SHP77 (cell line): ENCODE results near the gene SNRPD3.
"Not testable (repeated sequence)": the region's sequence is repeated elsewhere in the genome, so short reads cannot be mapped to it uniquely, and the experiment has no call there.

ENCODE experiments used
- DNase-seq, 2 experiments: peaks; one replicate each; lab custom pipeline; 2025; lab: John Stamatoyannopoulos, UW

SNRPD3 gene

DNA sequence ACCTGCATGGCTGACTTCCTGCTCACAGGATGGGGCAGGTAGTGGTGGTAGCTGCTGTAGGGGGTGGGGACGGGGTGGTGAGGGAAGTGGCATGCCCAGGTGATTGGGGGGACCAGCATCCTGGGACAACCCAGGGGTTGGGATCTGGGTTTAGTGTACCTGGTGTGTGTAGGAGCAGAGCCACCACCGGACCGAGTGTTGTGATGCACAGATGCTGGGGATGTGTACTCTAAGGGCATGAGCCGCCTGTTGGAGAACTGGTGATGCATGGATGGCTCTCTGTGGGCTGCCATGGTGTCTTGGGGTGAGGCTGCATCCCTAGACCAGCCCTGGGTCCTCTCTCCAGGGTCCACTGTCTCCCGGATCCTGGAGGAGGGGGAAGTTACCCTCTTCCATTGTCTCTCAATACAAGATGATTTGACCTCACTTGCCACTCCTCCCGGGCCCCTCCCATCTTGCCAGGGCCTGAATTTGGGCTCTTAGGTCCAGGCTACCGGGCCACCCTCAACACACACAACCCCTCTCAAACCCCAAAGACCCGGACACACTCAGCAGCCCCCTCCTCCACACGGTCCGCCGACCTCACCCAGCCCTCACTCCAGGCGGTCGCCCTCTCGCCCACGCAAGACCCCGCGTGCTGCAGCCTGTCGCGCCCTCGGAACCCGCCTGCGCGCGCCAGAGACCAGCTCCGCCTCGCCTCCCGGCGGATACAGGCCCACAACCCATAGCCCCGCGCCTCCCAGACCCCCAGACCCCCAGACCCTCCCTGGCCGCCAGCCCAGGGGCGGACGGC is 36.5 kb downstream of the SNRPD3 start:
- no peak for DNase-seq

DNA sequence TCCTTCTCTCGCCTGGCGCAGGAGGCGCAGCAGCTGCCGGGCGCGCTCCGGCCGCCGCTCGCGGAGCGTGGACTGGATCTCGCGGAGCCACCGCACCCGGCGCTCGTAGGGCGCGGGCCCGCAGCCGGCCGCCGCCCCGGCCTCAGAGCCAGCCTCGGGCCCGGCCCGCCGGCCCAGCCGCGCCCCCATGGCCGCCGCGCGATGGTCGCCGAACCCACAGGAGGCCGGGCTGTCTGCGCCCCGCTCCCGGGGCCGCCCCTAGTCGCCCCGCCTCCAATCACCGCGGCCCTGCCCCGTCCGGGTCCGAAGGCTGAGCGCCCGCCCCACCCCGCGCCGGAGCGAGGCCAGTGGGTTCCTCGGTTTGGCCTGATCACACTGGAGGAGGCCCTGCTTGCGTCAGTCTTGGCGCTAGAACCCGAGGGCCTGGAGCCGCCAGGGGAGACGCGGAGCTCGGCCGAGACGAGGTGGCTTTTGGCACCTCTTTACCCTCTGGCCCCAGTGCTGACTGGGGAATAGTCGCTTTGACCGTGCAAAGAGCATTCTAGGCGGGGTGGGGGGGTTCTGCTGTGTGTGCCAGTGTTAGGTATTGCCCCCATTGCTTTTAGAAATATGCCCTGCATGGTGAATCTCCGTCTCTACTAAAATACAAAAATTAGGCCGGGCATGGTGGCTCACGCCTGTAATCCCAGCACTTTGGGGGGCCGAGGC is 37.2 kb downstream of the SNRPD3 start, which contains the start of gene LRRC75B:
LRRC75B (minus strand) TSS at position 223 of the 708 bp plus-strand sequence; CDS start at position 189, 34 bp downstream.
- DNase-seq, result peak; percentile 47 to 77

GRCh38 chr22:24593559-24593835 is 37.7 kb downstream of the SNRPD3 start:
- not testable (repeated sequence) for DNase-seq

- DNase-seq, result no peak
Measured at GRCh38 chr22:24593836-24594568, 38.2 kb downstream of the SNRPD3 start.

- DNase-seq, result no peak
Measured at GRCh38 chr22:24594569-24595120, 38.8 kb downstream of the SNRPD3 start.

DNA sequence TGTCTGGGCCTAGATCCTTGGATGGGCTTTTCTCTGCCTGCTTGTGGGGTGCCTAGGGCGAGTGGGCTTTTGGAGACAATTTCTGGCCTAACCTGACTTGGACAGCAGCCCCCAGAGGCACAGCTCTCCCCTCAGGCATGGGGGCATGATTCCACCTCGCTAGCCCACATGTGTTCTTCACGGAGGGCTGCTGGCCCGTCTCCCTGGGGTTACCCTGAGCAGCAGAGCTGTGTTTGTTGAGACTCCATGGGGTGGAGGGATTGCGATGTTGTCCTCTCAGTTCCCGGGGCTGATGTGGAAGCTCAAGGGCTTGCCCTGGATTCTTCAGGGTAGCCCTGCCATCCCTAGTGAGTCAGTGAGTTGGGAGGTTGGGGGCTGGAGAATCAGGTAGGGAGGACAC is 39.4 kb downstream of the SNRPD3 start:
- no peak for DNase-seq

GRCh38 chr22:24595863-24596262 is 40.1 kb downstream of the SNRPD3 start:
- DNase-seq, result no peak

- not testable (repeated sequence) for DNase-seq
Measured at GRCh38 chr22:24597076-24597475, 41.3 kb downstream of the SNRPD3 start.

DNA sequence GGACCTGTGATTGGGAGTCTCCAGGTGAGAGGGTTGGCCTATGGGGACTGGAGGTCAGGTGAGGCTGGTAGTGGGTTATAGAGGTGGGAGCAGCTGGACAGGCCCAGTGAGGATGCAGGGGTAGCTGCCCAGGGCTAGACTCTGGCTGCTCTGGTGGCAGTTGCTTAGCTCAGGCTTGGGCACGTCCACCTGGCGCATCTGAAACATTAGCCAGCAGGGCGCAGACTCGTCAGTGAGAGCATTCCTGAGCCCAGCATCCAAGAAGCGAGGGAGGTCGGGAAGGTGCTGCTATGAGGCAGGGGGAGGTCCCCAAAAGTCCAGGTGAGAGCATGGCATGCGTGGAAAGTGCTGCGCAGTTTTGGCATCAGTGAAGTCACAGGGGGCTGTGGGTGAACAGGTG is 43.7 kb downstream of the SNRPD3 start:
- DNase-seq, result no peak

DNA sequence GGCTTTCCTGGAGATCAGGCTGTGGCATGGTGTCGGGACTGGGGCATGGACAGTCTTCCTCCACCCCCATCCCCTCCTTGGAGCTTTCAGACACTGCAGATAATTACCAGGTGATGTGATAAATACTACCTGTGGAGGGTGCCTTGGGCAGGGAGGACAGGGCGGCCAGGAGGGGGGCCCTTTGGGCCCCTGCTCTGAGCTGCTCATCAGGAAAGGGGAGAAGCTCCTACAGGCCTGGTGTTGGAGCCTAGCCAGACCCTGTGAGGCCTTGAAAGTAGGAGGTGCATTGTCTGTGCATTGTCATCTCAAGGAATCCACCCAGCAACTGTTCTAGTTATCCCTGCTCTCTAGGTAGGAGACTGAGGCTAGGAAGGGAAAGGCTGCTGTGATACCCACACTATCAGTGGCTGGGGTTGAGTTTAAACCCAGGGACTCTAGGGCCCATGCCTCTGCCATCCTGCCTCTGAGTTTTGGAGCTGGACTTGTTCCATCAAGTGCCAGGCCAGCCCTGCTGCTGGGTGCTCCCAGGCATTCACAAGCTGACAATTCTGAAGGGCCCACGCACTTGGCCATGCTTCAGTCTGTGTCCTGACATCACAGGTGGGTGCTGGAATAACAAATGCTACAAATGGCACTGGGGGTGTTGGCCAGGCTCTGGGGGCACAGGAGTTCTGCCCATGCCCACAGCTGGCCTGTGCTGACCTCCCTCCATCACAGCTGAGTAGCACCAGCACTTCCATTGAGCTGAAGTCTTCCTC is 44.3 kb downstream of the SNRPD3 start:
- DNase-seq, result not testable (repeated sequence)

DNA sequence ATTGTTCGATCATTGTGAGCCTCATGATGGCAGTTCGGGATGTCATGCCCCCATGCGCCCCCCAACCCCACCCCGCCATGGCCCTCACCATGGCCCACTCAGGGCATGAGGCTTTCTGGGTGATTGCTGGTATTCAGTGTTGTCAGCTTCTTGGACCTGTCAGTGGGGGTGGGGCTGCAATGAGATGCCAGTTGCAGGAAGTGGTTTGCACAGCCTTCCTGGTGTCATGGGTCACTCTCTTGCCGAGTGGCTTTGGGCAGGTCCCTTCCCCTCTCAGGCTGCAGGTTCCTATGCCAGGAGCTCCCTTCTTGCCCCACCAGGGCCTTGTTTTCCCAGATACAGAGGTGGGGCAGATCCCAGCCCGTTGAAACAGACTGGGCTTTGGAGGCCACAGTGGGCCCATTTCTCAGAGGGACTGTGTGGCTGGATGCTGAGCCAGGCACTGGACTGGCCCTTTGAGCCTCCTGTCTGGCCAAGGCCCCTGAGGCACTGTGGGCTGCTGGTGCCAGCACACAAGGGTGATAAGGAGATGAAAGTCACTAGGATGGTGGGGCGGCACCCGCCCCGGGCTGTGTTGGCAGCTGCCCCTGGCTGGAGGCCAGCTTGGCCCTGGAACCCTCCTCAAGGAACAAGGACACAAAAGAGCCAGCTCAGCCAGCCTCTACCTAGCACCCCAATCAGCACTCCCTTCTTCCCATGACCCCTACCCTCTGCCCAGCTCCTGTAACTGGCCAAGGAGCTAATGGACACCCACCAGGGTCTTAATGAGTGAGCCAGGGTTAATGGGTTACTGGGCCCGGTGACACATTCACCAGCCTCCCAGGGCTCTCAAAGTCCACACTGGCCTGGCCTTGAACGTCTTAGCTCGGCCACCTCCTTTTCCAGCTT is 45.7 kb downstream of the SNRPD3 start:
- no peak for DNase-seq

GRCh38 chr22:24602105-24602749 is 46.4 kb downstream of the SNRPD3 start:
- not testable (repeated sequence) for DNase-seq

- DNase-seq, result not testable (repeated sequence)
Measured at GRCh38 chr22:24602847-24603769, 47.3 kb downstream of the SNRPD3 start, which contains the start of gene GGT1. Gene GGT1 (plus strand): TSS chr22:24603193. CDS start chr22:24611082, 7,889 bp downstream.

DNA sequence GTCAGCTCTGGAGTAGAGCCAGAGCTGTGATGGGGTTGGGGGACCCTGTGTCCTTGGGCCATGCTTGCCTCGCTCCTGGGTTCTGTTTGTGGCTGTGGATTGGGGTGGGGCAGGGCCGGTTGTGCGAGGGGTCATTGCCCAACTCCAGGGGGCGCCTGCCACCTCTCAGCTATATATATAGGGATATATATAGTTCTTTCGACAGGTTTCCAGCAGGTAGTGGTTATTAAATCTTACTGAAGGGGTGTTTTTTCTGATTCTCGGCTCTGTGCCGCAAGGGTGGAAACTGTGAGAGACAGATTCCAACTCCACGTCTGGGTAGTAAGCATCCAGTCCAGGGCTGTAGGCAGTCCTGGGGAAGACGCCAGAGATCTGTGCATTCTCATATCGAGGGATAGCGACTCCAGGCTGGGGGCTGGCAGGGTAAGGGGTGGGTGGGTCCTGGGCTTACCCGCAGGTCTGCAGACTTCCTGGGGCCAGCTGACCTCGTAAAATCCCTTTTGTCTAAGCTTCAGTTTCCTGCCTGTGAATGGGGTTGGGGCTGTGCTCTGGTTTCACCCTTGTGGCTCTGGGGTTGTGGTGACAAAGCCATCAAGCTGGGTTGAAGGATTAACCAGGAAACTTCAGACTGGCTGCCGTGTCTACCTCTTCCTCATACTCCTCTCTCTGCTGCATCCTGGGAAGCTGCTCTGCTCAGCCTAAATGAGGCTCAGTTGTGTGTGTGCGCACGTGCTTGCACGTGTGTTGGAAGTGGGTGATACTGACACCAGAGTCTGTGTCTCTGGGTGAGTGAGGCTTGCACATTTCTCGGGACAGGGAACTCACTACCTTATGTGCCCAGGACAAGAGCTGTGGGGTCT is 48.2 kb downstream of the SNRPD3 start:
- DNase-seq, result not testable (repeated sequence)

DNA sequence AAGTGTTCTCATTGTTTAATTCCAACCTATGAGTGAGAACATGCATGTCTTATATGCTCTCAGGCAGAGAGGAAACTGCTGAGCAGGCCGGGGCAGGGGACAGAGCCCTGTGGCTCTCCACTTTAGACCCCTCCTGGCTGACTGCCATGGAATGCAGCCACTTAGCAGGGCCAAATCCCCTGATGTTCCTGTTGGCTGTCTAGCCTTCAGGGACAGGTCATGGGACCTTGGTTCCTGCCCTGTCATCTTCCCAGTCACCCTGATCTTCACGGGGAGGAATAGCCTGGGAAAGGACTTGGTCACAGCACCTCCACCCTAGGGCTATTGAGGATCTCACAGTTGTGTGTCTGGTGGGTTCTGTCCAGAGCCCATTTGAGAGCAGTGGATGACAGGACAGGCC is 50.5 kb downstream of the SNRPD3 start:
- not testable (repeated sequence) for DNase-seq

- peak; percentile 77 to 80 for DNase-seq
Measured at GRCh38 chr22:24607429-24607983, 51.7 kb downstream of the SNRPD3 start.

GRCh38 chr22:24608327-24608726 is 52.5 kb downstream of the SNRPD3 start:
- not testable (repeated sequence) for DNase-seq

DNA sequence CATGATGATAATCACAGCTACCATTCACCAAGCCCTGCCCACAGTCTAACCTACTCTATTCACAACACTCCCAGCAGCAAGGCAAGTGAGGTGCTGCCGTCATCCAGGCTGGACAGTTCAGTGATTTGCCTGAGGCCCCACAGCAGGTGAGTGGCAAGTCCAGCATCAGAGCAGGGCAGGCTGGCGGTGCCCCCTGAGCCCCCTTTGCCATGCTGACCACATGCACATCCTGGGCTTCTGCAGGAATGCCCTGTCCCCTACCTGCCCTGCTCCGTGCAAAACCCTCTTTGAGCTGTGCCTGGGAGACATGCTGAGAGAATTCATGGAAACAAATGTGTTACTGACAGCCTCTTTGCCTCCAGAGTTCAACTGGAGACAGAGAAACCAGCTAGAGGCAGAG is 54.1 kb downstream of the SNRPD3 start:
- DNase-seq, result not testable (repeated sequence)
